Nephron progenitor cell (in vitro differentiated cells): ENCODE data around the gene LRRIQ4.
A peak's percentile ranks its signal among the peaks of the same experiment; 100 is the strongest.

Experiments used
- DNase-seq: peaks from one replicate; pipeline ENCODE4 v3.0.0; 2021
- H3K27ac Mint-ChIP-seq: 2 replicates; pipeline ENCODE4 v1.8.0; 2021; ENCODE audit warnings: mild to moderate bottlenecking, moderate library complexity, mixed read lengths
- H3K27me3 Mint-ChIP-seq: 2 replicates; pipeline ENCODE4 v1.8.0; 2021; ENCODE audit warnings: mild to moderate bottlenecking, low read depth, mixed read lengths; ENCODE audit not compliant: poor library complexity
- H3K36me3 Mint-ChIP-seq: 2 replicates; pipeline ENCODE4 v1.8.0; 2021; ENCODE audit warnings: low read depth, mixed read lengths
- H3K4me1 Mint-ChIP-seq: 2 replicates; pipeline ENCODE4 v1.8.0; 2021; ENCODE audit warnings: mixed read lengths
- H3K4me3 Mint-ChIP-seq: 2 replicates; pipeline ENCODE4 v1.8.0; 2021; ENCODE audit warnings: mild to moderate bottlenecking, moderate library complexity, mixed read lengths
- H3K9me3 Mint-ChIP-seq: 2 replicates; pipeline ENCODE4 v1.8.0; 2021; ENCODE audit warnings: mild to moderate bottlenecking, moderate library complexity, mixed read lengths
- CTCF ChIP-seq: fragments of 200-600 bp; sonication (generic); IDR thresholded peaks from 2 replicates; pipeline ENCODE4 v1.5.0; 2021; ENCODE audit warnings: antibody characterized with exemption

Gene LRRIQ4

GRCh38 chr3:169867584-169868210 is 55.0 kb downstream of the LRRIQ4 start:
- no peaks in the 10 kb centered on the region for H3K27me3 Mint-ChIP-seq
- no peaks in the 10 kb centered on the region for H3K9me3 Mint-ChIP-seq
- H3K27ac Mint-ChIP-seq, result no peak overlapping the region
- H3K4me3 Mint-ChIP-seq, result no peak overlapping the region
- H3K4me1 Mint-ChIP-seq, result peaks cover 23% of the 10 kb centered on the region
- no peaks in the 10 kb centered on the region for H3K36me3 Mint-ChIP-seq
- no peak for DNase-seq
- no peak for TF ChIP-seq CTCF

DNA sequence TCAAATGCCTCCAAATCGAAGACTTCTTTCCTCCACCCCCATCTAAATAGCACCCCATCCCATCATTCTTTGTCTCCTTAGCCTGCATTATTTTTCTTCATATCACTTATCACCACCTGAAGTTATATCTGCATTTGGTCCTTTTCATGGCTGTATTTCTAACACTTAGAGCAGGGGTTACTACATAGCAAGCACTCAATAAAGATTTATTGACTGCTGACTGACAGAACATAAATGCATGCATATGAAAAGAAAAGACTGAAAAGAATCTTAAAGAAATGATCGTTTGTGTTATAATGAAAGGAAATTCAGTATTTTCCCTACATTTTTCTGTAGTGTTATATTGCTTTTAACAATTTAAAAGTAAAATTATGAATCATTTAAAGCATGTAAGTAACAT is 55.7 kb downstream of the LRRIQ4 start:
- Mint-ChIP-seq H3K4me3 (no peak overlapping the region), H3K9me3 (no peaks in the 10 kb centered on the region), H3K27me3 (no peaks in the 10 kb centered on the region), H3K27ac (no peak overlapping the region), H3K36me3 (no peaks in the 10 kb centered on the region), H3K4me1 (peaks cover 23% of the 10 kb centered on the region)
- no peak for DNase-seq
- TF ChIP-seq CTCF, result no peak

DNA sequence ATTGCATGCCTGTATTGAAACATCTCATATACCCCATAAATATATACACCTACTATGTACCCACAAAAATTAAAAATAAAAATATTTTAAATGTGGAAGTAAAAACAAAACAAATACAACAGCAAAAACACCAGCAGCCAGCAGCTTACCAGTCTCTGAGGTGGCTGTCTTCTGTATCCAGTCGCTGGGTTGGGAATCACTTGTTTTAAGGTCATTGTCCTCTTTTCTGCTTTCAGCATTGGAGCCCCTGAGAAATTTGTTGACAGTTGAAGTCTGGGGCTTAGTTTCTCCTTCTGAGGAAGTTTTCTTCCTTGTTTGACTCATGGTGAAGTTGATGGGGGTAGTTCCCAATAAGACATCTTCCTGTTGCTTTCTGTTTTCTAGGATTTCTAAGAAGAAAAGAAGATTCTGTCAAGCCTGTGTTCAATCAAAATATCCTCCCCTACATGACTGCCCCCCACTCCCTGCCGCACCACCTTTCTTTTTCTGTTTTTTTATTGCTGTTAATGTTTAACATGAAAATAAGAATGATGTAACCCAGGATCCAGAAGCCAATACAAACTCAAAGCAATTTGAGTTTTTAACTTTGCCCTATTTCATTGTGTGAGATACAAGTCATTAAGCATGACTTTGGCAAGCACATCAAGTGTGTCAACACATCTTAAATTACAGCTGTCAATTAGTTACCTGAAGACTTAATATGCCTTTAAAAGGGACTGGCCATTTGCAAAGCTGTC is 57.0 kb downstream of the LRRIQ4 start, which contains the start of gene LRRC31:
Gene LRRC31 (minus strand): TSS at position 452 of the 737 bp plus-strand sequence. CDS start 128 bp downstream, at position 324.
- H3K4me1 Mint-ChIP-seq, result peaks cover 23% of the 10 kb centered on the region
- no peak for DNase-seq
- no peak within 1 kb of the TSS for H3K4me3 Mint-ChIP-seq
- peak within 1 kb of the TSS; percentile 15 for H3K27ac Mint-ChIP-seq
- peaks cover 2% of the 10 kb centered on the region for H3K9me3 Mint-ChIP-seq
- no peak for TF ChIP-seq CTCF
- H3K27me3 Mint-ChIP-seq, result no peaks in the 10 kb centered on the region
- H3K36me3 Mint-ChIP-seq, result no peaks in the 10 kb centered on the region

GRCh38 chr3:169871129-169871886 is 58.6 kb downstream of the LRRIQ4 start:
- H3K27ac Mint-ChIP-seq, result no peak overlapping the region
- H3K9me3 Mint-ChIP-seq, result peaks cover 5% of the 10 kb centered on the region
- H3K36me3 Mint-ChIP-seq, result no peaks in the 10 kb centered on the region
- no peaks in the 10 kb centered on the region for H3K27me3 Mint-ChIP-seq
- peaks cover 23% of the 10 kb centered on the region for H3K4me1 Mint-ChIP-seq
- no peak for TF ChIP-seq CTCF
- no peak overlapping the region for H3K4me3 Mint-ChIP-seq
- DNase-seq, result no peak

DNA sequence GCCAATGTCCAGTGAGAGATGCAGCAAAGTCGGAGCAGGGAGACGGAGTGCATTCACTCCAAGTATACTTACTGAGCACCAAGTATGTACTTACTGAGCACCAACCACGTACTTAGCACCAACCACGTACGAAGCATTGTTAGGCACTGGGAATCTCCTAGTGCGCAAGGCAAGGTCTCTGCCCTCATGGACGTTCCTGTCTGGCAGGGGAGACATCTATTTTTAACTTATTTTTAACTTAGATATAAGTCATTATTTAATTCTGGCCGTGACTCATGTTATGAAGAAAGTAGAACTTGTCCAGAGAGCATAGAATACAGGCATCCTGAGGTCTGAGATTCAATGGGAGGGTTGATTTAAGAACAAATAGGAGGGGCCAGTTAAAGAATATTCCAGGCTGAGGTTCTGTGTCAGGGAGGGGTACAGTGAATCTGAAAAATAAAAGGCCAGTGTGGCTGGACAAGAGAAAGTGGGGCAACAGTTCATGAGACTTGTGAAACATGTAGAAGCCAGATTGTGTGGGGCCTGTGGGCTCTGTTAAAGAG is 66.4 kb downstream of the LRRIQ4 start:
- peaks cover 5% of the 10 kb centered on the region for H3K9me3 Mint-ChIP-seq

More for the DNA sequence above, 66.4 kb downstream of the LRRIQ4 start:
- no peak for TF ChIP-seq CTCF
- Mint-ChIP-seq H3K27ac (no peak overlapping the region), H3K4me1 (peaks cover 6% of the 10 kb centered on the region), H3K36me3 (no peaks in the 10 kb centered on the region), H3K27me3 (peaks cover 5% of the 10 kb centered on the region), H3K4me3 (no peak overlapping the region)
- no peak for DNase-seq
